B cell (primary cell): Measurements from ENCODE around the gene CDHR5. TPM values are rescaled to one million over a fixed set of nuclear protein-coding genes. Genes with fewer than 3 reads are reported as not detected.

ENCODE experiments used
- ATAC-seq: fragments of 200-7000 bp; cut with Tn5 transposase; one replicate; pipeline ENCODE4 v1.10.0; 2021; ENCODE audit warnings: low read depth, mild to moderate bottlenecking, moderate number of reproducible peaks, moderate library complexity
- CTCF ChIA-PET: fragments of 350-600 bp; sonication (Branson Sonifier 250); formaldehyde crosslinking; loops from one replicate; lab custom pipeline; 2021; ENCODE audit warnings: antibody characterized with exemption, inconsistent platforms; lab: Charles Lee
- POLR2A ChIA-PET: fragments of 350-600 bp; sonication (Branson Sonifier 250); formaldehyde crosslinking; loops from one replicate; lab custom pipeline; 2021; ENCODE audit warnings: antibody characterized with exemption; lab: Charles Lee
- DNase-seq: peaks from one replicate; pipeline ENCODE4 v3.0.0; 2013
- H2AFZ ChIP-seq: 2 replicates; pipeline ENCODE4 v1.6.1; 2012; ENCODE audit warnings: mild to moderate bottlenecking, low read depth, low read length; ENCODE audit not compliant: insufficient read depth, poor library complexity, severe bottlenecking
- H3K27ac ChIP-seq, 2 donors: 1 replicate in 1 of 2; 2 replicates in 1 of 2; pipeline ENCODE4 v1.5.1; 2012 to 2013; ENCODE audit warnings: low read length in 2 of 2, mild to moderate bottlenecking in 2 of 2, moderate library complexity in 1 of 2
- H3K27me3 ChIP-seq, 4 experiments: fragments of 200-600 bp in 1 of 4; sonication (generic) in 1 of 4; replicated peaks in 1 of 4; 1 replicate in 2 of 4; 2 replicates in 2 of 4; pipeline versions ENCODE4 v1.6.1 to v1.7.0; 2013 to 2016; ENCODE audit warnings: low read length in 3 of 4, mild to moderate bottlenecking in 2 of 4, mixed read lengths in 1 of 4, moderate library complexity in 1 of 4; ENCODE audit not compliant: insufficient read depth in 4 of 4, control insufficient read depth in 3 of 4; ENCODE audit errors: control extremely low read depth in 1 of 4
- H3K36me3 ChIP-seq, 2 experiments: replicated peaks in 1 of 2; 1 replicate in 1 of 2; 2 replicates in 1 of 2; pipeline versions ENCODE4 v1.6.1 to v1.7.1; 2013; ENCODE audit warnings: low read length in 1 of 2; ENCODE audit not compliant: insufficient read depth in 2 of 2, control insufficient read depth in 1 of 2; ENCODE audit errors: control extremely low read depth in 1 of 2, extremely low read depth in 1 of 2
- H3K4me1 ChIP-seq, 2 donors: fragments of 200-600 bp in 1 of 2; sonication (generic) in 1 of 2; 1 replicate in 1 of 2; 2 replicates in 1 of 2; pipeline versions ENCODE4 v1.5.1 to v1.6.1; 2013 to 2017; ENCODE audit warnings: low read length in 2 of 2; ENCODE audit not compliant: control insufficient read depth in 2 of 2, insufficient read depth in 2 of 2
- H3K4me2 ChIP-seq: replicated peaks from 2 replicates; pipeline ENCODE3; 2012; ENCODE audit warnings: mild to moderate bottlenecking, low read depth, low read length; ENCODE audit not compliant: poor library complexity, severe bottlenecking
- H3K4me3 ChIP-seq, 5 experiments: fragments of 200-600 bp in 1 of 5; sonication (generic) in 1 of 5; 1 replicate in 3 of 5; 2 replicates in 2 of 5; pipeline versions ENCODE4 v1.5.1 to v1.7.0; 2011 to 2016; ENCODE audit warnings: low read length in 4 of 5, mild to moderate bottlenecking in 4 of 5, low read depth in 2 of 5, control low read depth in 1 of 5, moderate library complexity in 1 of 5; ENCODE audit not compliant: insufficient read depth in 1 of 5; ENCODE audit errors: control extremely low read depth in 1 of 5, extremely low read depth in 1 of 5
- H3K79me2 ChIP-seq: fragments of 200-600 bp; sonication (generic); one replicate; pipeline ENCODE4 v1.6.0; 2016; ENCODE audit warnings: low read length; ENCODE audit not compliant: control insufficient read depth, insufficient read depth
- H3K9ac ChIP-seq: fragments of 200-600 bp; sonication (generic); 2 replicates; pipeline ENCODE4 v1.6.1; 2017; ENCODE audit warnings: mild to moderate bottlenecking, low read length, moderate library complexity
- H3K9me3 ChIP-seq, 3 donors: one replicate each; pipeline versions ENCODE4 v1.6.1 to v1.7.1; 2013; ENCODE audit warnings: low read length in 2 of 3; ENCODE audit not compliant: control insufficient read depth in 2 of 3, insufficient read depth in 1 of 3; ENCODE audit errors: control extremely low read depth in 1 of 3
- H4K20me1 ChIP-seq: 2 replicates; pipeline ENCODE4 v1.6.0; 2012; ENCODE audit warnings: mild to moderate bottlenecking, low read length; ENCODE audit not compliant: insufficient read depth, control insufficient read depth, poor library complexity, severe bottlenecking
- H3K27ac Mint-ChIP-seq: one replicate; pipeline ENCODE4 v1.8.0; 2021; ENCODE audit warnings: mixed read lengths
- H3K27me3 Mint-ChIP-seq: one replicate; pipeline ENCODE4 v1.8.0; 2021; ENCODE audit warnings: mixed read lengths
- H3K4me1 Mint-ChIP-seq: one replicate; pipeline ENCODE4 v1.8.0; 2021; ENCODE audit warnings: mixed read lengths
- H3K4me3 Mint-ChIP-seq: one replicate; pipeline ENCODE4 v1.8.0; 2021; ENCODE audit warnings: mixed read lengths
- H3K9me3 Mint-ChIP-seq: one replicate; pipeline ENCODE4 v1.8.0; 2022; ENCODE audit warnings: mixed read lengths; ENCODE audit not compliant: insufficient read depth
- EZH2 ChIP-seq: IDR thresholded peaks from 2 replicates; pipeline ENCODE4 v1.6.1; 2012; ENCODE audit warnings: borderline replicate concordance, low read depth, mild to moderate bottlenecking, moderate library complexity, low read length; ENCODE audit not compliant: insufficient read depth, poor library complexity, severe bottlenecking
- WGBS: methylation state at CpG from one replicate; pipeline ENCODE4 v1.1.5; 2013; ENCODE audit warnings: missing lambda C conversion rate; ENCODE audit not compliant: insufficient coverage; 5-methylcytosine and 5-hydroxymethylcytosine counted together
- intact Hi-C: fragments of 100-400 bp; cut with micrococcal nuclease; formaldehyde crosslinking; loops from one replicate; pipeline ENCODE4 v1.10.0; 2022
- polyA plus RNA-seq: library from polyadenylated mRNA; depleted of rRNA; stranded (reverse); fragments of >200 nt; gene quantifications from 2 replicates; pipeline ENCODE4 v1.2.3, GENCODE V29; 2012
- total RNA-seq, 2 donors: library from RNA; stranded (reverse); fragments of 120-200 nt in 1 of 2; gene quantifications; 1 replicate in 1 of 2; 2 replicates in 1 of 2; pipeline versions ENCODE4 v1.2.3 to v1.2.4, GENCODE V29; 2013 to 2022
- TF ChIP-seq, protein P1 (sequence below): fragments of 200-600 bp; IDR thresholded peaks from one replicate; pipeline ENCODE4 v1.8.0; 2022; ENCODE audit warnings: antibody characterized with exemption, mild to moderate bottlenecking

CDHR5 gene
- total and polyA plus RNA-seq, 2 donors (not counting 1 experiment from before 2014, with no cell fraction given) = 0.09 TPM; not detected in 1

- ChIA-PET CTCF (interaction anchor here (1.0 to 1.7 kb wide), 4 partner anchors 10 to 60 kb away, joined by 3 to 8 read pairs (median 4); no protein-coding TSS in a partner anchor), POLR2A (interaction anchor here (0.6 to 2.0 kb wide), 7 partner anchors 9 to 79 kb away, joined by 3 to 13 read pairs (median 4); partner anchors contain the start of genes HRAS, LRRC56 and PHRF1)
- H3K9ac ChIP-seq = peak overlapping the region; percentile 80
- intact Hi-C loops = loop anchor here (10.0 kb wide), 1 partner anchor 110 kb away; no protein-coding TSS in a partner anchor
- H3K4me1 Mint-ChIP-seq = peaks cover 17% of the 10 kb centered on the region
- 74% methylated on average over 68 of the region's 68 CpGs for WGBS
- peaks cover 53% of the 10 kb centered on the region for H4K20me1 ChIP-seq
- no peaks in the 10 kb centered on the region for H3K9me3 Mint-ChIP-seq
- H3K27me3 ChIP-seq = no peaks in the 10 kb centered on the region
- peak overlapping the region; percentile 80 for H2AFZ ChIP-seq
- TF ChIP-seq, protein P1, sequence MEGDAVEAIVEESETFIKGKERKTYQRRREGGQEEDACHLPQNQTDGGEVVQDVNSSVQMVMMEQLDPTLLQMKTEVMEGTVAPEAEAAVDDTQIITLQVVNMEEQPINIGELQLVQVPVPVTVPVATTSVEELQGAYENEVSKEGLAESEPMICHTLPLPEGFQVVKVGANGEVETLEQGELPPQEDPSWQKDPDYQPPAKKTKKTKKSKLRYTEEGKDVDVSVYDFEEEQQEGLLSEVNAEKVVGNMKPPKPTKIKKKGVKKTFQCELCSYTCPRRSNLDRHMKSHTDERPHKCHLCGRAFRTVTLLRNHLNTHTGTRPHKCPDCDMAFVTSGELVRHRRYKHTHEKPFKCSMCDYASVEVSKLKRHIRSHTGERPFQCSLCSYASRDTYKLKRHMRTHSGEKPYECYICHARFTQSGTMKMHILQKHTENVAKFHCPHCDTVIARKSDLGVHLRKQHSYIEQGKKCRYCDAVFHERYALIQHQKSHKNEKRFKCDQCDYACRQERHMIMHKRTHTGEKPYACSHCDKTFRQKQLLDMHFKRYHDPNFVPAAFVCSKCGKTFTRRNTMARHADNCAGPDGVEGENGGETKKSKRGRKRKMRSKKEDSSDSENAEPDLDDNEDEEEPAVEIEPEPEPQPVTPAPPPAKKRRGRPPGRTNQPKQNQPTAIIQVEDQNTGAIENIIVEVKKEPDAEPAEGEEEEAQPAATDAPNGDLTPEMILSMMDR = no peak
- TF ChIP-seq EZH2 = no peak
- H3K4me3 ChIP-seq = peak overlapping the region; percentile 45 to 83 (median 79)
- H3K36me3 ChIP-seq = peaks cover 0 to 42% of the 10 kb centered on the region in 2 experiments
- H3K9me3 ChIP-seq = no peaks in the 10 kb centered on the region
- H3K4me2 ChIP-seq = peak overlapping the region; percentile 90
- H3K27me3 Mint-ChIP-seq = no peaks in the 10 kb centered on the region
- peaks cover 18 to 35% of the 10 kb centered on the region in 2 donors for H3K4me1 ChIP-seq
- H3K4me3 Mint-ChIP-seq = peak overlapping the region; percentile 92
- peak overlapping the region; percentile 81 to 85 for H3K27ac ChIP-seq
- peaks cover 6% of the 10 kb centered on the region for H3K79me2 ChIP-seq
- ATAC-seq (no peak), DNase-seq (peak; percentile 42)
- H3K27ac Mint-ChIP-seq = peak overlapping the region; percentile 94
These were observed 9.9 kb downstream of the CDHR5 start for GRCh38 chr11:614623-615503.
